Stimulated activated CD8-positive, alpha-beta memory T cell treated with anti-CD3 and anti-CD28 coated beads, Interleukin-15, amount 100 ng/mL, for 24 hours (primary cell): ENCODE measurements around the gene YPEL2.

Experiments
- DNase-seq: peaks from one replicate; pipeline ENCODE4 v3.0.0-alpha.2; 2020; ENCODE audit warnings: low read depth

YPEL2 gene

GRCh38 chr17:59357219-59357697 is 25.8 kb downstream of the YPEL2 start:
- DNase-seq, result no peak

- DNase-seq, result no peak
These were observed 26.5 kb downstream of the YPEL2 start for GRCh38 chr17:59357929-59358328.

- no peak for DNase-seq
These were observed 29.9 kb downstream of the YPEL2 start for GRCh38 chr17:59361386-59361785.

- DNase-seq, result no peak
These were observed 30.7 kb downstream of the YPEL2 start for GRCh38 chr17:59361916-59362810.

GRCh38 chr17:59362811-59363205 is 31.4 kb downstream of the YPEL2 start:
- DNase-seq, result no peak

- DNase-seq, result no peak
These were observed 34.0 kb downstream of the YPEL2 start for GRCh38 chr17:59365383-59365981.

- no peak for DNase-seq
These were observed 34.7 kb downstream of the YPEL2 start for GRCh38 chr17:59366040-59366757.

GRCh38 chr17:59366773-59367656 is 35.6 kb downstream of the YPEL2 start:
- no peak for DNase-seq

- DNase-seq, result no peak
These were observed 36.2 kb downstream of the YPEL2 start for GRCh38 chr17:59367657-59368045.

GRCh38 chr17:59368218-59368857 is 36.9 kb downstream of the YPEL2 start:
- DNase-seq, result no peak

GRCh38 chr17:59369031-59369975 is 37.8 kb downstream of the YPEL2 start:
- no peak for DNase-seq

- no peak for DNase-seq
These were observed 39.3 kb downstream of the YPEL2 start for GRCh38 chr17:59370593-59371299.

GRCh38 chr17:59371416-59372100 is 40.1 kb downstream of the YPEL2 start:
- DNase-seq, result no peak

- no peak for DNase-seq
These were observed 40.8 kb downstream of the YPEL2 start for GRCh38 chr17:59372138-59372751.

- no peak for DNase-seq
These were observed 42.5 kb downstream of the YPEL2 start for GRCh38 chr17:59373882-59374495.

GRCh38 chr17:59374612-59375011 is 43.2 kb downstream of the YPEL2 start:
- no peak for DNase-seq

GRCh38 chr17:59375857-59376256 is 44.4 kb downstream of the YPEL2 start:
- DNase-seq, result no peak

- no peak for DNase-seq
These were observed 45.1 kb downstream of the YPEL2 start for GRCh38 chr17:59376506-59376905.
